GM21576 (cell line): Measurements from ENCODE around the gene SHISAL1.
A peak's percentile ranks its signal among the peaks of the same experiment; 100 is the strongest.
"Not testable (repeated sequence)": the region's sequence is repeated elsewhere in the genome, so short reads cannot be mapped to it uniquely, and the experiment has no call there.

Experiments used
- ATAC-seq: cut with Tn5 transposase; IDR thresholded peaks from one replicate; pipeline ENCODE4 v1.9.1; 2021; ENCODE audit warnings: mild to moderate bottlenecking, moderate library complexity; ENCODE audit not compliant: unreplicated experiment

SHISAL1 gene

DNA sequence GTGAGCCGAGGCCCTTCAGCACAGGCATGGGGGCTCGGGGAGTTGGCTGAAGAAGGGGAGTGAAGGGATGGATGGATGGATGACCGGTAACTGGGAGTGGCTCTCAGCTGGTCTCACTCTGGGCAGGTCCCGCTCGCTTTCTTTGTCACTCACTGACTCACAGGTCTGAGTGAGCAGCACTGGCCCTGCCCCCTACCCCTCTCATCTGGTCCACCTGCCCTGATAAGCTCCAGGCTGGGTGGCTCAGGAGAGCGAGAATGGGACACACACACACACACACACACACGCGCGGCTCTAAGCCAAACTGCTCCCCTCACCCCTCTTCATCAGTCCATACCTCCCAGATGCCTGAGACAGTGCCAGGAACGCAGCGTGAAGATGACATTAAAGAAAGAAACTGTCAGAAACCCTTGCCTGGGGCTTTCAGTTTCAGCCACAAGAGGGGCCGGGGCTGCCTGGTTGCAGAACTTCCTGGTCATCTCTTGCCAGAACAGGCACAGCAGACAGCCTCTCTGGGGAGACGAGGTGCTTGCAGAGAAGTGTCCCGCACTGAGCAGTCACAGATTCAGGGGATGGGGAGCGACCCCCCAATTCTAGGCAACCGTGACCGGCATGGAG is 16.5 kb upstream of the SHISAL1 start:
- ATAC-seq = peak; percentile 72

- no peak for ATAC-seq
Observed at GRCh38 chr22:44328762-44329161, 16.0 kb upstream of the SHISAL1 start.

DNA sequence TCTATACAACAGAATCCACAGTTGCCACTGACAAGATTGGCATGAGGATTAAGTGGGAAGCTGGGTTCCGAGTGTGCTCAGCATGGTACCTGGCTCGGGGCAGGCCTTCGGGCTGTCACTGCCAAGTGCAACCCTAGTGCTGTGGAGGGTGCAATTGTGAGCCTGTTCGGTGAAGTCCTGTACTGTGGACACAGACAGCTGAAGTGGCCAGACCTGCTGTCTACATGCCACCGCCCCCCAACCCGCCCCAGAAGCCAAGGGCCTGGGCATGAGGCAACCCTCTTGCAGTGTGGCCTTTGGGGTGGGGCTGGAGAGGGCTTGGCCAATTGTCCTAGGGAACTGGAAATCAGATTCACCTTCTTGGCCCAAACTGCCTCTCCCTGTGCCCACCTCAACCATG is 15.6 kb upstream of the SHISAL1 start:
- ATAC-seq = no peak

GRCh38 chr22:44326491-44326885 is 13.7 kb upstream of the SHISAL1 start:
- ATAC-seq = no peak

DNA sequence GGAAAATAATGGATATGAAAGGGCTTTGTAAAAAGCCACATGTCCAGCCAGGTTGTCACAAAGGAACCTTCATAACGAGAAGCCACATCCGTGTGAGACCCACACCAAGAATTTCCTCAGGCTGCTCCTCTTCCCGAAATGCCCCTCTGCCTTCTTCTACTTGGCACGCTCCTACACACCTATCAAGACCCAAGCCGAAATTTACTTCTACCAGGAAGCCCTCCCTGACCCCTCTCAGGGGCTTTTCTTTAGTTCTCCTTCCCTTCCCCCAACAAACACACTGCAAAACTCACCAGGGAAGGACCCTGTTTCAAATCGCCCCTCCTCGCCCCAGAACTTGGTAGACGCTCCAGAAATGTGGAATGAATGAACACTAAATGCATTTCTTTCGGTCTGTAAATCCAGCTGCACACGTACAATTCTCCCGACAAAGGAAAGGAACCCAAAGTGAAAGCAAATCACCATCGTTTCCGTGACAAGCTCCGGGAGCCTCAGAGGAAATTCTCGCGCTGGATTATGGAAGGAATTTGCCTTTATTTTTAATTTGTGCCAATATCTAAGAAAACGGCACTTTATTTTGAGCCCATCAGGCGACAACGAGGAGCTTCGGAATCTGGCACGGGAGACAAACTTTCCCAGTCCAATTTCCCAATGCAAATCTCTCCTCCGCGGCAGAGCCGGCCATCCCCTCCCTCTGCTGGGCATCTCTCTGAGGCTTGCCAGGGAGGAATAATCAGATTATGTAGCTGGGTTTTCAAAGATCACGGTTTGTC is 13.2 kb upstream of the SHISAL1 start:
- ATAC-seq = no peak

- ATAC-seq = not testable (repeated sequence)
Observed at GRCh38 chr22:44323140-44323790, 10.5 kb upstream of the SHISAL1 start.

DNA sequence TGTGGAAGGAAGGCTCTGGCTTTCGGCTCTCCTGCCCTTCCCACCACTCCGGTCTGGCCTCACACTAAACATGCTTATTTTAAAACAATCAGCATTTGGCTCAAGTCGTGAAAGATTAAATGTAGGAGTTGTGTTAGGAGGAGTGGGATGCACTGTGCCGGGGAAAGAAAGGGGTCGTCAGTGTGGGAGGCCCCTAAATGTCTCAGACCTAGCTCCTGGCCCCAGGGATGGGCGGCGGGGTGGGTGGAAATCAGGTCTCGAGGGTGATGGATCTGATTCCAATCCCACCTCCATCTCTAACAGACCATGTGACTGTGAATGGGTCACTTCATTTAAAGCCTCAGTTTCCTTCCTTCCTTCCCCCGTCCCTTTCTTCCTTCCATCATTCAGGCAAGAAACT is 6.9 kb upstream of the SHISAL1 start:
- no peak for ATAC-seq

DNA sequence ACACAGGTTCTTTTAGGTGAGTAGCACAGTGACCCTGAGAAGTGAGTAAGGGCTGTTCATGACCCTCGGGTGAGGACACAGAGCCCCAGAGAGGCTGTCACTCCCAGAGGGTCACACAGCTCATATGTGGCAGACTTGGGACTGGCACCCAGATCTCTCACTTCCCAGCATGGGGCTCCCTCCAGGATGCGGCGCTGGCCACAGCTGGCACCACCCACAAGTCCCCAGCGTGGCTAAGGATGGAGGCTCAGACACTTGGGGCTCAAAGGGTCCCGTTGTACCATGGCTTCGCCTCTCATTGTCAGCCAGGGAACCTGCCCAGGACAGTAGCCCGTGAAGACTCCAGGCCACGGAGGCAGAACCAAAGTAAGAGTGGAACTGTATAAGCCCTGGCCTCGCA is 6.0 kb upstream of the SHISAL1 start:
- no peak for ATAC-seq

DNA sequence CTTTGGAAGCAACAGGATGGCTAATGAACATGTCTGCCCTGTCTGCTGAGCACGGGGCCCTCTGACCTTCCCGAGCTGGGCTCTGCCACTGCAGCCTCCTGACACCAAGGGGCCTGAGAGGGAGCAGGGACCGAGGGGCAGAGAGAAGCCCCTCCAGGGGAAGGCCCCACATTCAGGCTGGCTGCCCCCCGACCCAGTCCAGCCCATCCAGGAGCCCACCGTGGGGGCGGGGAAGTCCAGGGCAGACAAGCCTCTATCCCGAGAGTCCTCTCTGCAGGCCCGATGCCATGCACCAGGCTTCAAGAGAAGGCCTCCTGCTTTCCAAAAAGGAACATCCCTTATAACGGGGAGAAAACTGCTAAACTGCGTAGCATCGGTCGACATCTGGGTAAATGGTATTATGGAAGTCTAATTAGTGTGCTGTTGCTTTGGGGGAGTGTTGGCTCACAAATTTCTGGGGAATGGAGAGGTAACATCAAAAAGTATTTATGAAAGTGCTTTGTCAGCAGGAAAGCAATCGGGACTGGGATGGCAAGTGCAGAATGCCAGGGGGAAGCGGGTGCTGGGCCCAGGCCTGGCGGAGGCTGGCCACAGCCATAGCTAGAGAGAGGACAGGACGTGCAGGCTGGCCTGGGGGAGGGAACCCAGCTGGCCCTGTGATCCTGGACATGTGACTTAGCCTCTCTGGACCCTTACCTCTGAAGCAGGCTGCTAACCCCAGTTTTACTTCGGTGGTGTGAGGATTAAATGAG is 5.3 kb upstream of the SHISAL1 start:
- no peak for ATAC-seq

DNA sequence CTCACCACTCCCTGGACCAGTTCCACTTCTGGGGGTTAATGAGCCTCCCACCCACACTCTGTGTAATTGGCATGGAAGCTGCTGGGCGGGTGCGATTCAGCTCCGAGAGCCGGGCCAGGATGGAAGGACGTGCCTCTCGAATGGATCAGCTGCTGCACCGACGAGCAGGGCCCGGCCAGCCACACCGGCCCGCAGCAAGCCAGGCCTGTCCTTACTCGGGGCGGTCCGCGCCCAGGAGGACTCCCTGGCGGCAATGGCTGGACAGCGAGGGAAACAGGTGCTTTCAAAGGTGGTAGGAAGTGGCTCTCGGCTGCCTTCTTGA is 4.3 kb upstream of the SHISAL1 start:
- no peak for ATAC-seq

DNA sequence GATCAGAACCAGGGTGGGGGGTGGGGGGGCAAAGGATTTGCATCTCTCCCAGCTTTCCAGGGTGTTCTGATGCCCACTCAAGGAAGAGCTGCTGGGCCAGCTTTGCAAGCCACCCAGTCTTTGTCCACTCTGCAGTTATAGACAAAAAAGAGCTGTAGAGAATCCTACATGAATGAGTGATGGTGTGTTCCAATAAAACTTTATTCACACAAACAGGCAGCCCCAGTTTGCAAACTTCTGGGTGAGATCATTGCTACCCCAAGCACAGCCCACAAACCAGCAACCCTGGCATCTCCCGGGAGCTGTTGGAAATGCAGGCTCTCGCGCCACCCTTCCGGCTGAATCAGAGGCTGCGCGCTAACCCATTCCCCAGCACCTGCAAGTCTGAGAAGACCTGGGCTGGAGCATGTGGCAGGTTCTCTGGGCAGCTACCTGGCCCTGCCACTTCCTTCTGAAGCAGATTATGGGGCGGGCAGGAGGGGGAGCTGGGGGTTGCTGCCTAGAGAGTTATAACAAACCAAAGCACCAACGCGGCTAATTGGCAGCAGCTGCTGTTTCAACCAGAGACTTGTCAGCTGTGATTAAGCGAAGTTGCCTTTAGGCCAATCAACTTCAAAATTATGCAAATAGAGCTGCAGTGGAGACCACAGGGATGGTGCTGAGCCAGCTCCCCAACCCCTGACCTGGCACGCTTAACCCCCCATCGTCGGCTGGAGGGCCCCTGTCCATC is 3.8 kb upstream of the SHISAL1 start:
- ATAC-seq = no peak

- ATAC-seq = no peak
Observed at GRCh38 chr22:44314425-44315067, 1.8 kb upstream of the SHISAL1 start.

- no peak for ATAC-seq
Observed at GRCh38 chr22:44313385-44314006, 745 bp upstream of the SHISAL1 start.

DNA sequence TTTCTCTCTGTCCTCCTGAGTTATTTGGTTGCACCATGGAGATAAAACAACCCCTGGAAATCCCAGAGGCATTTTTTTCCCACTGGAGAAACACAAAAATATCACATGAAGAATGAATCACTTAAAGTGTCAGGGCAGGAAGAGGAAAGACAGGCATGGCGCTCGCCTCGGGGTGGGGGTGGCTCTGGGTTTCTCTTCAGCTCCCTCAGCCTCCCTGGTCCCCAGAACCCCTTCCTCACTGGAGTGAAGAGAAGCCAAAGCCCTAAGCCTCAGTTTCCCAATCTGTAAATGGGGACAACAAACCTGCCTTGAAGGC is 938 bp downstream of the SHISAL1 start:
- ATAC-seq = no peak

DNA sequence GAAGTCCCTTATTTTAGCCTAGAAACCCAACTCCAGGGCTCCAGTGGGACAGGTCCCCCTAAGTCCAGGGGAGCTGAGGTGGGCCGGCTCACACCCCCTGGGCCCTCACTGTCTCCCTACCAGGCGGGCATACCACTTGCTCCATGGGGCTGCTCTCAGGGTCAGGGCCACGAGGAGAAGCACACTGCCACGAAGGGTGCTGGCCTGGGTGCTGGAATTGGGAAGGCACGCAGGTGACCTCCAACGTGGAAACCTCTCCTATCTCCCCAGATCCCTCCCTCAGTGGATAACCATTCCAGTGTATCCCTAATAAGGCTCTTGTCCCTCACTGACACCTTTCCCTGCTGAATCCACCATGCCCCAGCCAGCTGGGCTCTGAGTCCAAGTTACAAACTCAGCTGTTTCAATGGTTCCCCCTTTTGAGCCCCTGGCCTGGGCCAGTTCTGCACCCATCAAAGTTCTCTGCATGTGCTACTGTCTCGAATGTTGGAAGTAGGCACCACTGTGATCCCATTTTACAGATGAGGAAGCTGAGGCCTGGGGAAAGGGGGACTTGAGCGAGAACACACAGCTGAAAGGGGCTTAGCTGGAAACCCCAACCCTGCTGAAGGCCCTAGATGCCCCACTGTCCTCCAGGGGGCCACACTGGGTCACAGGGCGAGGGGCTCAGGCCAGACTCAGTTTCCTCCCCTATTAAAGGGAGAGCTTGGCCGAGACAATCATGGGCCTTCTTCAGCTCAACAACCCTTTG is 1.5 kb downstream of the SHISAL1 start:
- no peak for ATAC-seq

DNA sequence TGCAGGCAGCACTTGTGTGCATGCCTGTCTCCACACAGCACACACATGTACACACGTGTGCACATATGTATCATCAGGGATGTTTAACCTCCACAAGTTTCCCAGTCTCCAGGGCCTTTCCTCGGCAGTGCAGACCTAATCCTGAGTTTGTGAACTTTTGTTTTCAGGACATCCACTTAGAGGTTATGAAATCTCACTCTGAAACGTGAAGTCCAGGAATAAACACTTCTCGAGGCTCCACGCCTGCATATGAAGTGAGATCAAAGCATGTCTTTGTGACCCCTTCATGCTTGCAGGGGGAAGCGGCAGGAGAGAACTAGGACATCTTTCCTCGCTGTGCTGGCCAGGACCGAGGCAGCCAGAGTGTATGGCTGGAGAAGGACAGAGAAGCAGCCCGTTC is 3.1 kb downstream of the SHISAL1 start:
- no peak for ATAC-seq

DNA sequence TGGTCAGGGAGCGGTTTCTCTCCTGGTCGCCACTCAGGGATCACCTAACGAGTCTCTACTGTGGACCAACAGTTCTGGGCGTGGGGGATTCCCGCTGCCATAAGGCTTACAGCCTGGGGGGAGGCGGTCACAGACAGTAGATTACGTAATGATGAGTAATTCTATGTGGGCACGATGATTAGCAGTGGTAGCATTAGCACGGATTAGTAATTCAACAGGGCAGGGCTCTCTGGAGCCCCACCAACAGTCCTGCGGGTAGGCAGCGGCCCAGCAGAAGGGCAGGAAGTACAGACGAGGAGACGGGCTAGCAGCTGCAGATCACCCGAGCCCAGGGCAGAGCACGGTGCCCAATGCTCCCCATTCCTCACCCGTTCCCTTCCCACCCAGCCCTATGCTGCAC is 3.6 kb downstream of the SHISAL1 start:
- ATAC-seq = no peak

DNA sequence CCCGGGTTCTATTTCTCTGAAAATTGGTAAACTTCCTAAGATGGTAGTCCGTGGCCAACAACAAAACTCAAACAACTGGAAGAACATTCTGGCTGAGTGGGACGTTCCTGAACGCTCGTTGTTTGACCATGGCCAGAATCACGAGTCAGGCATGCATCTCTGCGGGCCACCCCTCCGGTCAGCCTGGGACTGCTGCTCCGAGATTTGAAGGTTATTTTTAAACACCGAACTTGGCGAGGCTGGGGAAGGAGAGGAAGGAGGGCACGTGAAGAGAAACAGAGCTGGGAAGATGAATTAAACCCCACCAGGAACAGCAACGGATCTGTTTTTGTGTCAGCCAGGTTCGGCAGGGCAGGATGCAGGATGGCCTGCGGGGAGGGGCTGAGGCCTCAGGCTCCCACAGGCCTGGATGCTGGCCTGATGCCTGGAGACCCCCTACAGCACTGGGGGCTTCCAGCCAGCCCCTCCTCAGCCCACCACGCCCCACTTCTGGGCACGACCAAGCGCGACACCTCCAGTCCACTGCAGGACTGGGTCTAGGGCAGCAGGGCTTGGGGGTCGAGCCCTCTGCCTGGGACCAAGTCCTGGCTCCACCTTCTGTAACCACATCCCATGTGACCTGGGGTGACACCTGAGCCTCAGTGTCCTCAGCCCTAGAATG is 5.1 kb downstream of the SHISAL1 start:
- no peak for ATAC-seq

DNA sequence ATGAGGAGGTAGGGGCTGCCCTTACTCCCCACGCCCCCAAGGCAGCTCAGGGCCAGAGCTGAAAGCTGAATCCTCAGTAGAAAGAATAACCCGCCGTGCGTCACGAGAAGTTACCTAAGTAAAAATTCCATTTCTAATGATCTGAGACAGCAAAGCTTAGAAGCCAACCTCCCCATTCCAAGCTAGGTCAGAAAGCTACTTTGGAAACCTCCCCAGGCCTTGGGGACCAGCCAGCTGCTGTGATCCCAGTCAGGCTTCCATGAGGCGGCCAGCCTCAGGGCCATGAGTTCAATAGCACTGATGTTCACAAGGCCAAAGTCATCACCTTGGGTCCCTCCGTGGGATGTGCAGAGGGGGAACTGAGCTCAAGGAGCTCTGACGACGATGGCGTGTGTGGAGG is 6.9 kb downstream of the SHISAL1 start:
- no peak for ATAC-seq
